Activated naive CD8-positive, alpha-beta T cell treated with anti-CD3 and anti-CD28 coated beads, Interleukin-2, amount 10 ng/mL, durations not matched to agents 7 days and 5 days (primary cell): Measurements from ENCODE around the gene CUEDC1. TPM values are rescaled to one million over a fixed set of nuclear protein-coding genes. Genes with fewer than 3 reads are reported as not detected.
"Not testable (repeated sequence)": the region's sequence is repeated elsewhere in the genome, so short reads cannot be mapped to it uniquely, and the experiment has no call there.

Source experiments
- ATAC-seq: fragments of 150-1000 bp; cut with Tn5 transposase; one replicate; pipeline ENCODE4 v1.10.0; 2021; ENCODE audit warnings: low read depth, moderate library complexity
- POLR2A ChIA-PET: fragments of 350-600 bp; sonication (Branson Sonifier 250); formaldehyde crosslinking; loops from one replicate; lab custom pipeline; 2021; ENCODE audit warnings: antibody characterized with exemption; lab: Charles Lee
- DNase-seq: peaks from one replicate; pipeline ENCODE4 v3.0.0; 2021
- H3K27ac Mint-ChIP-seq: one replicate; pipeline ENCODE4 v1.8.0; 2022; ENCODE audit warnings: mild to moderate bottlenecking, mixed read lengths
- H3K27me3 Mint-ChIP-seq: one replicate; pipeline ENCODE4 v1.8.0; 2022; ENCODE audit warnings: mild to moderate bottlenecking, moderate library complexity, mixed read lengths
- H3K36me3 Mint-ChIP-seq: one replicate; pipeline ENCODE4 v1.8.0; 2021; ENCODE audit warnings: mild to moderate bottlenecking, mixed read lengths
- H3K4me1 Mint-ChIP-seq: one replicate; pipeline ENCODE4 v1.8.0; 2021; ENCODE audit warnings: mixed read lengths
- H3K4me3 Mint-ChIP-seq: one replicate; pipeline ENCODE4 v1.8.0; 2022; ENCODE audit warnings: mild to moderate bottlenecking, moderate library complexity, mixed read lengths
- H3K9me3 Mint-ChIP-seq: one replicate; pipeline ENCODE4 v1.8.0; 2021; ENCODE audit warnings: mixed read lengths
- total RNA-seq, 2 experiments: library from RNA; stranded (reverse); gene quantifications; one replicate each; pipeline ENCODE4 v1.2.3, GENCODE V29; 2021

The CUEDC1 gene
- total RNA-seq, 2 experiments from 2014 or later, result 0.28 to 1.2 TPM

DNA sequence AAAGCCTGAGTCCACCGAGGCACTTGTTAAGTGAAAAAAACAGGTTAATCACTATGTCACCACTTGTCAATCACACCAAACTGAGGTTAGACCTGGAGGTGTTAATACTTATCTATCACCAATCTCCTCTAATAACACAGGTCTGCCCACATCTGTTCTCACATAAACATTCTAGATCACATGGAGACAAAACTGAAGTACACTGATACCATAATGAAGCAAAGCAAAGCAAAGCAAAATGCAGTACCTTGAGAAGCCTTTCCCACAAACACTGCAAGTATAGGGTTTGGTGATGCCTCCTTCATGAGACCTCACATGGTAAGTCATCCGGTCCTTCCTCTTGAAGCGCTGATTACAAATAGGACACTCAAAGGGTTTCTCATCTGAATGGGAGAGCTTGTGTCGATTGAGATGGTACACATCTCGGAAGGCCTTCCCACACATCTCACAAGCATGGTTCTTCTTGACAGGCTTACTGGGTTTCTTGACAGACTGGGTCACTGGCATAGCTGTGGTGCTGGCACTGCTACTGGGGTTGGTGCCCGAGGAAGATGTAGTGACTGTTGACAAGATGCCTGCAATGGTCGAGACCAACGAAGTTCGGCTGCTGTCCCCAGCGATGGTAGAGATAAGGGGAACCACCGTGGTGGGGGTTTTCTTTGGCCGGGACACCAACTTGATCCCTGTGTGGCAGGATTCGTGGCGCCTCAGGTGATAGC is 27.4 kb upstream of the CUEDC1 start:
- Mint-ChIP-seq H3K4me1 (peaks cover 40% of the 10 kb centered on the region), H3K4me3 (no peak overlapping the region), H3K27ac (no peak overlapping the region), H3K9me3 (no peaks in the 10 kb centered on the region), H3K36me3 (peaks cover 25% of the 10 kb centered on the region), H3K27me3 (no peaks in the 10 kb centered on the region)
- POLR2A ChIA-PET, result no interaction called here
- DNase-seq (no peak), ATAC-seq (no peak)

DNA sequence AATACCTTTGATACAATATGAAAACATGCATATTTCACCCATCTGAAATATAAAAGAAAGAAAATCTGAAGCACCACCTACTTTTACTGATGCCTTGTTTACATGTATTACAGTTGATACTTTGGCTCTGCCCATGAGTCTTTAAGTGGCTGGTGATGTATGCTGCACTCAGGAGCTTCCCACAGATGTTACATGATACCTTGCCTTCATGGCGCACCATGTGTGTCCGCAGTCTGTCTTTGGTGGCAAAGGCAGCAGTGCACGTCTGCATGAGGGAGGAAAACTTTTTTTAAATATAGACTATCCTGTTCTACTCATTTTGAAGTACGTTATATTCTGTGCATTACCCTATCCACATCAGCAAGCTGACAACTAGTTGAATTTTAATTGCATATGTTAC is 25.3 kb upstream of the CUEDC1 start:
- ATAC-seq, result no peak
- no peak overlapping the region for H3K4me3 Mint-ChIP-seq
- H3K27me3 Mint-ChIP-seq, result no peaks in the 10 kb centered on the region
- no peaks in the 10 kb centered on the region for H3K9me3 Mint-ChIP-seq
- no peak overlapping the region for H3K27ac Mint-ChIP-seq
- H3K36me3 Mint-ChIP-seq, result peaks cover 31% of the 10 kb centered on the region
- peaks cover 27% of the 10 kb centered on the region for H3K4me1 Mint-ChIP-seq
- DNase-seq, result no peak
- POLR2A ChIA-PET, result no interaction called here

DNA sequence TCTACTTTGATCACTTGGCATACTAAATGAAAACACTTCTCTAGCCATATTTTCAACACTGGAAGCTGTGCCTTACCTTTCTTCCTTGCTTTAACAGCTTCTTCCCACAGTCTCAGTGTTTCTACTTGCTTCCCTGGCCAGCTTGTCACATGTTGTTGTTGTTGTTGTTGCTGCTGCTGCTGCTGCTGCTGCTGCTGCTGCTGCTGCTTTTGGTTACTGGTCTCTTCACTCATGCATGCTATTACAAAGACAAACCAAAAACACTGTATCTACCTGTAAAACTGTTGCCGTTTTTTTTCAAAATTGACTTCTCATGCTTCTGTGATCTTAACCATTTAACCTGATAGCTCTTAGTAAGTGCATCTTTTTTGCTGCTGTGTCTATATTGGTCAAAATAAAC is 23.9 kb upstream of the CUEDC1 start:
- Mint-ChIP-seq H3K27ac (no peak overlapping the region), H3K27me3 (no peaks in the 10 kb centered on the region), H3K36me3 (peaks cover 35% of the 10 kb centered on the region), H3K9me3 (no peaks in the 10 kb centered on the region), H3K4me1 (peaks cover 15% of the 10 kb centered on the region), H3K4me3 (no peak overlapping the region)
- ATAC-seq (no peak), DNase-seq (no peak)
- POLR2A ChIA-PET, result interaction anchor here (0.7 to 1.2 kb wide), 2 partner anchors 14 to 30 kb away, joined by 3 read pairs; no protein-coding TSS in a partner anchor

DNA sequence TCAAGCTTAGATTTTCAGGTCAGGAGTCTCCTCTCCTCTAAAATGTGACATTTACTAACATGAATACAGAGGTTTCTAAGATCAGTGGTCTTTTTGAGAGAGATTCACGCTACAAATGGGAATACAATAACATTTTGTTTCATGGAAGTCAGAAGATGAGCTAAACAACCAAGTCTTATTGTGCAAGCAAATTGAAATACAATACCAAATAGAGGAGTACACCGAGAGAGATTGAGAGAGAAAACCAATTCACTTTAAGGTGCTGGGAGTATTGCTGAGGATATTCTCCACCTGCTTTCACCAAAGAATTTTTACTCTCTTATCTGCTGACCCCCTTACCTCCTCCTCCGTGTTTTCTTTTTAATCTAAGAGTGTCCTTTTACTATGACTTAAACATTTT is 21.4 kb upstream of the CUEDC1 start:
- peaks cover 26% of the 10 kb centered on the region for H3K36me3 Mint-ChIP-seq
- H3K4me1 Mint-ChIP-seq, result peaks cover 5% of the 10 kb centered on the region
- no peak overlapping the region for H3K4me3 Mint-ChIP-seq
- no peaks in the 10 kb centered on the region for H3K27me3 Mint-ChIP-seq
- POLR2A ChIA-PET, result interaction anchor here (0.5 to 1.2 kb wide), 2 partner anchors 31 to 33 kb away, joined by 4 read pairs; partner anchors contain the start of gene SRSF1
- H3K9me3 Mint-ChIP-seq, result no peaks in the 10 kb centered on the region
- ATAC-seq (no peak), DNase-seq (no peak)
- no peak overlapping the region for H3K27ac Mint-ChIP-seq

DNA sequence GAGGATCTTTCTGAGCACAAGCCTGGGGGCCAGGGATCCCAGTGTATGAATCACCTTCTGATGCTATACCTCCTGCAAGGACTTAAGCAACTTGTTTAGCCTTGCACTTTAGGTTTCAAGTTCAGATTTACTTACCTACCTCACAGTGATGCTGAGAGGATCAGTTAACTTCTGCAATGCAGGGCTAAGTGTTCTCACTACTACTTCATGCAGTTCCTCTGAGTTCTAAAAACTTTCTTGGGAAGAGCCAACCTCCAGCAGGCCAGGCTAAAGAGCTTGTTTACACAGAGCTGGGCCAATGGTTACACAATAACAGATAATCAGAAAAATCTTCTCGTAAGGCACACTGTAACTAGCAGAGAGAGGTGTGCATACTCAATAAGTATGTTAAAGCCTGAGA is 19.8 kb upstream of the CUEDC1 start:
- H3K36me3 Mint-ChIP-seq, result peaks cover 23% of the 10 kb centered on the region

DNA sequence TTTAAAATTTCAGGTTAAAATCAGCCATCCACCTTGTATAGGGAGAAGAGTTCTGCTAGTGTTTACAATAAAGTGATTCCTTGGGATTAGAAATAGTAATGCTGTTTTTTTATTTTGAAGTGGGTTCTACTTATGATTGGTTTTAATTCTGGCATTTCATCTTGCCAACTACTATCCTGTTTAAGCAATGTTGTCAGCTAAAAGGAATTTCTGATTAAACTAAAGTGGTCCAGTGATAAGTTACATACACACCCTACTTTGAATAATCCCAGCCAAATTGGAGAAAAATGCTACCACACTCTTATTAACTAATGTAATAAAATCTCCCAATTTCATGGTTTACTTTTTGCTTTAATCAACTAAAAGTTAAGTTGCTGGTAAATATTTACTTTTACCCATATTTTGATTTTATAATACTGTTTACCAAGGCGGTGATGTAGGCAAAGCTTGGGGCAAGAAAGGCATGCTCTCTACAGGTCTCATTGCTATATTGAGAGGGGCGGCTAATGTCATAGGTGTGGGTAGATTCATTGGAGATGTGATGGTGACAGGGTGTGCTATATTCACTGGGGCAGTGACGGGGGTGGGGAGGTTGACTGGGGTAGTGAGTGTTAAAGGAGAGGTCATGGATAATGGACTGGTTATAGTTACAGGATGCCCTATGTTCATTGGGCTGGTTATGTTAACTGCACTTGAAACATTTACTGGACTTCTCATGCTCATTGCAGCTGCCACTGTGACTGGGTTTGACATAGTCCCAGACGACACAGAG is 19.0 kb upstream of the CUEDC1 start:
- DNase-seq, ATAC-seq, H3K27me3 Mint-ChIP-seq, H3K4me3 Mint-ChIP-seq, H3K4me1 Mint-ChIP-seq, H3K9me3 Mint-ChIP-seq, H3K27ac Mint-ChIP-seq: not testable (repeated sequence)
- H3K36me3 Mint-ChIP-seq, result peaks cover 22% of the 10 kb centered on the region
- POLR2A ChIA-PET, result interaction anchor here (0.8 kb wide), 1 partner anchor 126 kb away, joined by 3 read pairs; no protein-coding TSS in a partner anchor

More for the DNA sequence above, 19.8 kb upstream of the CUEDC1 start:
- H3K27me3 Mint-ChIP-seq, result no peaks in the 10 kb centered on the region
- H3K4me1 Mint-ChIP-seq, result peaks cover 1% of the 10 kb centered on the region
- POLR2A ChIA-PET, result interaction anchor here (0.8 kb wide), 1 partner anchor 127 kb away, joined by 3 read pairs; no protein-coding TSS in a partner anchor
- no peak overlapping the region for H3K27ac Mint-ChIP-seq
- ATAC-seq (no peak), DNase-seq (no peak)
- no peaks in the 10 kb centered on the region for H3K9me3 Mint-ChIP-seq
- no peak overlapping the region for H3K4me3 Mint-ChIP-seq

DNA sequence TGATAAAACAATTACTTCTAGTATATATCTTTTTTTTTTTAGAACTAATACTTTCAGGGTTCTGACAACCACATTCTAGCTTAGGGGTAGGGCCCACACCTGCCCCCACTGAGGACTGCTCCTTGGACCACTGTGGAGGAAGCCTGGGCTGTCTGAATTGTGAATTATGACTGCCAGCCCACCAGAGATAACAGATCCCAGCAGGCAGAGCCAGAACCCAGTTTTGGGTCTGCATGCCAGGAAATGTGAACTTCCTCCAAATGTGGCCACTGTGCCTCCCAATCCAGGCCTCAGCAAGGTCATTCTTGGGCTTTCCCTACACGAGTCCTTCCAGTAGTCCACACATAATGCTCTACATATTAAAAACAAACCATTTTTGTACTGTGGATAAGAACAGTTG is 16.9 kb upstream of the CUEDC1 start:
- Mint-ChIP-seq H3K36me3 (peaks cover 13% of the 10 kb centered on the region), H3K4me3 (no peak overlapping the region), H3K9me3 (no peaks in the 10 kb centered on the region), H3K4me1 (no peaks in the 10 kb centered on the region), H3K27ac (no peak overlapping the region), H3K27me3 (no peaks in the 10 kb centered on the region)
- POLR2A ChIA-PET, result no interaction called here
- ATAC-seq (no peak), DNase-seq (no peak)

DNA sequence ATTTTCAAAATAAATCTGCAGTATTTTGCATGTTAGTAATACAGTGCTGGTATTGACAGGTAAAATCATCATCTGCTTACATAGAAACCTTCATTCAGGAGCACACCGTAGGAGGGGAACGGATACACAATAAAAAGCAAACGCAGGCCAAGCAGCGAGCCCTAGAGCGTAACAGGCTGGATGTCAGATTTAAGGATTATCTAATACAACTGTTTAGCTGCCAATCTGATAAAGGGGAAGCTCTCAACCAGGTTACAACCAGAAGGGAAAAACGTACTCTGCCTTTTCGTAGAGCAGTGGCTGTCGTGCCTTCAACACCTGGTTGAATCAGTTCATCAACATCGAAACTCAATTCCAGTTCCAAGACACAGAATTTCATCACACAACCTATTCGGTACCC is 16.4 kb upstream of the CUEDC1 start:
- Mint-ChIP-seq H3K27me3 (no peaks in the 10 kb centered on the region), H3K36me3 (peaks cover 13% of the 10 kb centered on the region), H3K4me1 (no peaks in the 10 kb centered on the region), H3K4me3 (no peak overlapping the region), H3K9me3 (no peaks in the 10 kb centered on the region), H3K27ac (no peak overlapping the region)
- DNase-seq (no peak), ATAC-seq (no peak)
- POLR2A ChIA-PET, result interaction anchor here (1.5 kb wide), 1 partner anchor 25 kb away, joined by 3 read pairs; no protein-coding TSS in a partner anchor

DNA sequence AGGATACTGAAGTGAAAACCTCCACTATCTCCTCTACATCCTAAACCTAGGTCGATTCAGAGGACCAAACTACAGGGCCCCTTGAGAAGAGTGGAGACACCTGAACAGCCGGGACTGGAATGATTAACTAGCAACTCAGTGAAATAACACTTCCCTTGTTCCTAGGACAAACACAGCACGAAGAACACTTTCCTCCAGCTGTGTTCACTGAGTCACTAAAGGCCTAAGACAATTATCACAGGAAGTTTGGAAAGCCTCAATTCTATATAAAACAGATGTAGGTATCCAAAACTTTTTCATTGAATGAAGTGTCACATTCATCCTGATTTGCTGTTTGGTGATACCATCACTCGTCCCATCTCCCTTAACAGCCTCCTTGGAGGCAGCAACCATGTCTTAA is 15.5 kb upstream of the CUEDC1 start:
- H3K27ac Mint-ChIP-seq, result peak overlapping the region; percentile 15
- DNase-seq (no peak), ATAC-seq (no peak)
- no peaks in the 10 kb centered on the region for H3K27me3 Mint-ChIP-seq
- no peaks in the 10 kb centered on the region for H3K9me3 Mint-ChIP-seq
- POLR2A ChIA-PET, result interaction anchor here (1.5 kb wide), 1 partner anchor 26 kb away, joined by 3 read pairs; no protein-coding TSS in a partner anchor
- H3K4me1 Mint-ChIP-seq, result no peaks in the 10 kb centered on the region
- H3K4me3 Mint-ChIP-seq, result no peak overlapping the region
- peaks cover 6% of the 10 kb centered on the region for H3K36me3 Mint-ChIP-seq

DNA sequence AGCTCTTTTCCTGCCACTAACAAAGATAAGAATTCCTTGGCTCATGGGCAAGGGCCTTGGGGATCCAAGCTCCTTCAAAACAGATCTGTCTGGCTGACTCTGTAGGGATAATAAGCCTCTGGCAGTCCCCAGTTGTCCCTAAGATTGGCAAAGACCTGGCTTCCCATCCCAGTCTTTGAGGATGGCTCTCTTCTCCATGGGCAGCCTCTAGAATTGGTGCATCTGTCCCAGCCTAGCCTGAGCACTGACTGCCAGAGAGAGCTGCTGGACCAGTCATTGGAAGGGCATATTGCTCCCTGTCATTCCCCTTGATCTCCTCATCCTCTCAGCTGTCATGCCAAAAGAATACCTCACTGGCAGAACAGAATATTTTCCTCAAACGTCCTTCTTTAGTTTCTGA is 13.2 kb upstream of the CUEDC1 start:
- POLR2A ChIA-PET, result no interaction called here
- DNase-seq (no peak), ATAC-seq (no peak)
- Mint-ChIP-seq H3K9me3 (no peaks in the 10 kb centered on the region), H3K4me3 (no peak overlapping the region), H3K4me1 (no peaks in the 10 kb centered on the region), H3K36me3 (no peaks in the 10 kb centered on the region), H3K27ac (no peak overlapping the region), H3K27me3 (peaks cover 8% of the 10 kb centered on the region)

DNA sequence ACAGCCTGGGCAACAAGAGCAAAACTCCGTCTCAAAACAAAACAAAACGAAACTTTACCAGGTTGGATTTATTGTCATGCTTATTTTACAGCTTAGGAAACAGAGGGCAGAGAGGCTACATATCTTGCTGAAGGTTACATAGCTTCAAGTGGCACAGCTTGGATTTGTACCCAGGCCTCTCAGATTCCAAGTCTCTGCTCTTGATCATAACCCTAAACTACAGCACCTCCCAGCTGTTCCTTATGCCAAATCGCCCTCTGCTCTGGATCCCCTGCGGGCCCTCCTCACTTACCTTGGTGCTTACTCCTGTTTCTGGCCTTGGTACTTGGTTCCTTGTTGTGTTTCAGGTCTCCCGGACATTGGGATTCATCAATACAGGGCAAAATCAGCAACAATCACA is 11.7 kb upstream of the CUEDC1 start:
- no peaks in the 10 kb centered on the region for H3K4me1 Mint-ChIP-seq
- H3K27ac Mint-ChIP-seq, result no peak overlapping the region
- ATAC-seq (no peak), DNase-seq (no peak)
- H3K27me3 Mint-ChIP-seq, result peaks cover 13% of the 10 kb centered on the region
- H3K4me3 Mint-ChIP-seq, result no peak overlapping the region
- POLR2A ChIA-PET, result no interaction called here
- no peaks in the 10 kb centered on the region for H3K9me3 Mint-ChIP-seq
- H3K36me3 Mint-ChIP-seq, result no peaks in the 10 kb centered on the region

DNA sequence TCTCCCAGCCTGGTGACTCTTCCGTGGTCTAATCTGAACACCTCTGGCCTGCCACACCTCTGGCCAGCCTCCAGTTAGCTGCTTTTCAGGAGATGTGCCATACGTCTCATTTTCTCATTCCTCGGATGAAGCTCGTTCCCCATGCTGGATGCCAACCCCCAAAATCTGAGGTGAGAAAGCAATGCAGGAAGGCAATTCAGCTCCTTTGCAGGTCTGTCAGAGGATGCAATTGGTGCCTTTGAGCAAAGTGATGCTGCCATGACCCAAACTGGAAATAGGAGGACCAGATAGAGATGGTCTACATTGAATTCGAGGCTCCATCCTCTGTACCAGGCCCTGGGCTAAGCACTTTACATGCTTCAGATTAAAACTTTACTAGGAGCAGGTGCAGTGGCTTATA is 11.0 kb upstream of the CUEDC1 start:
- DNase-seq (no peak), ATAC-seq (no peak)
- no peak overlapping the region for H3K4me3 Mint-ChIP-seq
- no peaks in the 10 kb centered on the region for H3K9me3 Mint-ChIP-seq
- no peaks in the 10 kb centered on the region for H3K36me3 Mint-ChIP-seq
- no peaks in the 10 kb centered on the region for H3K4me1 Mint-ChIP-seq
- peaks cover 14% of the 10 kb centered on the region for H3K27me3 Mint-ChIP-seq
- H3K27ac Mint-ChIP-seq, result no peak overlapping the region
- POLR2A ChIA-PET, result no interaction called here

DNA sequence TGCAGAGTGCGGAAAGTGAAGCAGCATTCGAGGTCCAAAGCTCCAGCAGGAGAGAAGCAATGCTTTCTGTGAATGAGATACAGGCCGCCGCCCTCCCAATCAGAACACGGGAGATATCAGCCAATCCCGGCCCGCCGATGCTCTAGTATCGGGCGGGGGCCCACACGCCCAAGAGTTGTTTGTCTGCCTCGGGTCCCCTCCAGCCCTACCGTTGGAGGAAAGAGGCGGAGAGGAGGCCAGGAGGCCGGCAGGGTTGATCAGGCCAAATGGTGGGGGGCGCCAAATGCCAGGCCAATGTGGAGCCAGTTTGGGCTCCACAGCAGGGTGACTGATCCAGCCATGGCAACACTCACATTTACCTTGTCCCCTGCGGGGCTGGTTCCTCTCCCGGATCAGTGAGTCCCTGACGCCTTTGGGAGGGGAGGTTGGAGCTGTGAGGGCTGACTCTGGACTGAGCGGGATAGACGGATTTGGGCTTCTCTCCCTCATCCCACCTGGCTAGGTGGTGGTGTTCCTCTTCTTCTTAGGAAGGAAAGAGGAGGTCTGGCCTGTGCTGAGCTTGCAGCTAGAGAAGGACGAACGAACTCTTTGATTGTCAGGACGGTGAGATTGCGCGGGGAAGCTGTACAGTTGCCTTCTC is 10.4 kb upstream of the CUEDC1 start:
- no peak for ATAC-seq

More for the DNA sequence above, 10.4 kb upstream of the CUEDC1 start:
- H3K9me3 Mint-ChIP-seq, result no peaks in the 10 kb centered on the region
- peaks cover 20% of the 10 kb centered on the region for H3K27me3 Mint-ChIP-seq
- no peak overlapping the region for H3K27ac Mint-ChIP-seq
- DNase-seq, result no peak
- H3K36me3 Mint-ChIP-seq, result no peaks in the 10 kb centered on the region
- no peaks in the 10 kb centered on the region for H3K4me1 Mint-ChIP-seq
- POLR2A ChIA-PET, result no interaction called here
- no peak overlapping the region for H3K4me3 Mint-ChIP-seq
